Endodermal cell (in vitro differentiated cells): ENCODE data around the gene TMEM14C. TPM values are rescaled to one million over a fixed set of nuclear protein-coding genes. Genes with fewer than 3 reads are reported as not detected.
A peak's percentile ranks its signal among the peaks of the same experiment; 100 is the strongest.

Experiments
- DNase-seq: peaks from one replicate; pipeline ENCODE4 v3.0.0-alpha.2; 2017
- H3K27ac ChIP-seq: 2 replicates; pipeline ENCODE4 v1.5.1; 2013; ENCODE audit warnings: mild to moderate bottlenecking, low read depth, low read length, moderate library complexity
- H3K27me3 ChIP-seq: 2 replicates; pipeline ENCODE4 v1.6.1; 2013; ENCODE audit warnings: mild to moderate bottlenecking, low read length, moderate library complexity; ENCODE audit not compliant: insufficient read depth, control insufficient read depth, poor library complexity, severe bottlenecking
- H3K36me3 ChIP-seq: 2 replicates; pipeline ENCODE4 v1.7.0; 2013; ENCODE audit warnings: mild to moderate bottlenecking, low read length, moderate library complexity; ENCODE audit not compliant: control insufficient read depth, insufficient read depth
- H3K4me1 ChIP-seq: one replicate; pipeline ENCODE4 v1.7.0; 2013; ENCODE audit warnings: low read length; ENCODE audit not compliant: control insufficient read depth, insufficient read depth
- H3K4me3 ChIP-seq: 2 replicates; pipeline ENCODE4 v1.5.1; 2013; ENCODE audit warnings: mild to moderate bottlenecking, low read length, moderate library complexity
- H3K9ac ChIP-seq: 2 replicates; pipeline ENCODE4 v1.6.1; 2013; ENCODE audit warnings: mild to moderate bottlenecking, low read length, moderate library complexity; ENCODE audit not compliant: poor library complexity, severe bottlenecking; ENCODE audit errors: extremely low read depth
- H3K9me3 ChIP-seq: 2 replicates; pipeline ENCODE4 v1.6.1; 2013; ENCODE audit warnings: mild to moderate bottlenecking, low read length, moderate library complexity; ENCODE audit not compliant: control insufficient read depth
- H3K27ac Mint-ChIP-seq: 2 replicates; pipeline ENCODE4 v1.8.0; 2020; ENCODE audit warnings: mixed read lengths
- H3K27me3 Mint-ChIP-seq: 2 replicates; pipeline ENCODE4 v1.8.0; 2021; ENCODE audit warnings: mild to moderate bottlenecking, mixed read lengths; ENCODE audit not compliant: insufficient read depth
- H3K36me3 Mint-ChIP-seq: 2 replicates; pipeline ENCODE4 v1.8.0; 2020; ENCODE audit warnings: low read depth, mixed read lengths
- H3K4me1 Mint-ChIP-seq: 2 replicates; pipeline ENCODE4 v1.8.0; 2020; ENCODE audit warnings: mixed read lengths
- H3K4me3 Mint-ChIP-seq: 2 replicates; pipeline ENCODE4 v1.8.0; 2020; ENCODE audit warnings: mild to moderate bottlenecking, moderate library complexity, mixed read lengths
- H3K9me3 Mint-ChIP-seq: 2 replicates; pipeline ENCODE4 v1.8.0; 2020; ENCODE audit warnings: mild to moderate bottlenecking, mixed read lengths
- WGBS, 2 experiments: methylation state at CpG; one replicate each; pipeline versions ENCODE4 v1.1.5 to v1.1.7; 2013; ENCODE audit warnings: missing lambda C conversion rate in 2 of 2, mixed read lengths in 1 of 2; ENCODE audit not compliant: insufficient coverage in 1 of 2, insufficient read length in 1 of 2; 5-methylcytosine and 5-hydroxymethylcytosine counted together
- total RNA-seq, 2 donors: library from RNA; stranded (reverse); fragmentation: NEBNext Ultra II Directional in 1 of 2; extraction: Animal tissue kit (Norgen Biotek cat#: 25700) in 1 of 2; gene quantifications; 2 replicates in 1 of 2; 3 replicates in 1 of 2; pipeline ENCODE4 v1.2.1, GENCODE V29; 2021
- TF ChIP-seq, protein P1 (sequence below): fragments of 200-600 bp; sonication (generic); conservative IDR thresholded peaks from 2 replicates; pipeline ENCODE4 v1.5.0; 2021; ENCODE audit warnings: antibody characterized with exemption, mild to moderate bottlenecking

Gene TMEM14C
- total RNA-seq, 2 donors from 2014 or later: 102 to 118 TPM

GRCh38 chr6:10681795-10682194 is 41.1 kb upstream of the TMEM14C start:
- TF ChIP-seq, protein P1, sequence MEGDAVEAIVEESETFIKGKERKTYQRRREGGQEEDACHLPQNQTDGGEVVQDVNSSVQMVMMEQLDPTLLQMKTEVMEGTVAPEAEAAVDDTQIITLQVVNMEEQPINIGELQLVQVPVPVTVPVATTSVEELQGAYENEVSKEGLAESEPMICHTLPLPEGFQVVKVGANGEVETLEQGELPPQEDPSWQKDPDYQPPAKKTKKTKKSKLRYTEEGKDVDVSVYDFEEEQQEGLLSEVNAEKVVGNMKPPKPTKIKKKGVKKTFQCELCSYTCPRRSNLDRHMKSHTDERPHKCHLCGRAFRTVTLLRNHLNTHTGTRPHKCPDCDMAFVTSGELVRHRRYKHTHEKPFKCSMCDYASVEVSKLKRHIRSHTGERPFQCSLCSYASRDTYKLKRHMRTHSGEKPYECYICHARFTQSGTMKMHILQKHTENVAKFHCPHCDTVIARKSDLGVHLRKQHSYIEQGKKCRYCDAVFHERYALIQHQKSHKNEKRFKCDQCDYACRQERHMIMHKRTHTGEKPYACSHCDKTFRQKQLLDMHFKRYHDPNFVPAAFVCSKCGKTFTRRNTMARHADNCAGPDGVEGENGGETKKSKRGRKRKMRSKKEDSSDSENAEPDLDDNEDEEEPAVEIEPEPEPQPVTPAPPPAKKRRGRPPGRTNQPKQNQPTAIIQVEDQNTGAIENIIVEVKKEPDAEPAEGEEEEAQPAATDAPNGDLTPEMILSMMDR: no peak
- H3K36me3 Mint-ChIP-seq: peaks cover 4% of the 10 kb centered on the region

DNA sequence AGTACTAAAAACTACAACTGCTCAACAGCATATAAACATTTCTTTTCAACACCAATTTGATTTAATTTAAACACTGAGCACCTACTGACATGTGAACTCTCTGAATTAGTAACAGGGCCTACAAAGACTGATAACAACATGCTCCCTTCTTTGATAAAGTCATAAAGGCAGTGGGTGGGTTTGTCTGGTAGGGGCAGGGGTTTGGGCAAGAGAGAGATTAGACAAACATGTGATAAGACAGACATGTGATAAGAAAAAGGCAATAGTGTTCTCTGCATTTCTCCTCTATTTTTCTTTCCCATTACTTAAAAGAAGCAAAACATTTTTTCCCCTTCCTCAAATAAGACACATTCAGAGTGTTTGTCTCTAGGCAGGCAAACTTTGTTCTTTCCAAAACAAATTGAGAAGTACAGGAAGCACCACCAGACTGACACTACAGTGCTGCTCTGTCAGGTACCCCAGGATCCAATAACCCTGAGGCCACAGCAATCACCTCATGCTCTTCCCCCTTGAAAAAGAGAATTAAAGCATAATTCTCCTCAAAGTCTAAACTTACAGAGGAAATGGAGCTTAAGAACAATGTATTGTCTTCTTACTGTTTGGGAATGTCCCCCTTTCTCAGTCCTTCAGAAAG is 40.4 kb upstream of the TMEM14C start:
- no peaks in the 10 kb centered on the region for H3K36me3 ChIP-seq

More at GRCh38 chr6:10681795-10682194, 41.1 kb upstream of the TMEM14C start:
- H3K4me3 Mint-ChIP-seq: no peak overlapping the region
- WGBS, 2 experiments: 76 to 82% methylated on average over 2 to 3 of the region's 3 CpGs
- no peaks in the 10 kb centered on the region for H3K27me3 ChIP-seq
- peak overlapping the region; percentile 30 for H3K4me3 ChIP-seq
- no peaks in the 10 kb centered on the region for H3K4me1 ChIP-seq
- H3K9ac ChIP-seq: no peak overlapping the region
- DNase-seq: peak; percentile 68
- no peaks in the 10 kb centered on the region for H3K36me3 ChIP-seq
- H3K27ac ChIP-seq: no peak overlapping the region
- peaks cover 13% of the 10 kb centered on the region for H3K4me1 Mint-ChIP-seq
- no peaks in the 10 kb centered on the region for H3K27me3 Mint-ChIP-seq
- peaks cover 14% of the 10 kb centered on the region for H3K9me3 ChIP-seq
- H3K9me3 Mint-ChIP-seq: no peaks in the 10 kb centered on the region
- H3K27ac Mint-ChIP-seq: no peak overlapping the region

GRCh38 chr6:10684618-10685017 is 38.3 kb upstream of the TMEM14C start:
- TF ChIP-seq, protein P1: no peak
- 76 to 92% methylated on average over 4 of the region's 5 CpGs for WGBS, 2 experiments

More for the DNA sequence above, 40.4 kb upstream of the TMEM14C start:
- Mint-ChIP-seq H3K4me3 (no peak overlapping the region), H3K36me3 (peaks cover 4% of the 10 kb centered on the region), H3K4me1 (peaks cover 19% of the 10 kb centered on the region), H3K27ac (no peak overlapping the region), H3K9me3 (no peaks in the 10 kb centered on the region), H3K27me3 (no peaks in the 10 kb centered on the region)
- no peak for DNase-seq
- no peak overlapping the region for H3K9ac ChIP-seq
- no peaks in the 10 kb centered on the region for H3K27me3 ChIP-seq
- H3K9me3 ChIP-seq: peaks cover 14% of the 10 kb centered on the region
- TF ChIP-seq, protein P1: no peak
- no peaks in the 10 kb centered on the region for H3K4me1 ChIP-seq
- peak overlapping the region; percentile 38 for H3K4me3 ChIP-seq
- H3K27ac ChIP-seq: no peak overlapping the region

More at GRCh38 chr6:10684618-10685017, 38.3 kb upstream of the TMEM14C start:
- Mint-ChIP-seq H3K4me3 (no peak overlapping the region), H3K4me1 (peaks cover 26% of the 10 kb centered on the region), H3K9me3 (no peaks in the 10 kb centered on the region), H3K27me3 (no peaks in the 10 kb centered on the region), H3K36me3 (peaks cover 4% of the 10 kb centered on the region), H3K27ac (no peak overlapping the region)
- no peak for DNase-seq
- H3K36me3 ChIP-seq: no peaks in the 10 kb centered on the region
- H3K9ac ChIP-seq: no peak overlapping the region
- H3K27ac ChIP-seq: no peak overlapping the region
- no peaks in the 10 kb centered on the region for H3K27me3 ChIP-seq
- no peaks in the 10 kb centered on the region for H3K4me1 ChIP-seq
- peaks cover 14% of the 10 kb centered on the region for H3K9me3 ChIP-seq
- no peak overlapping the region for H3K4me3 ChIP-seq
